ENCODE data around the gene NOMO2.
A peak's percentile ranks its signal among the peaks of the same experiment; 100 is the strongest.
"Not testable (repeated sequence)": the region's sequence is repeated elsewhere in the genome, so short reads cannot be mapped to it uniquely, and the experiment has no call there.

Gene NOMO2

GRCh38 chr16:18591908-18592307 is 30.0 kb upstream of the NOMO2 start:
- H3K36me3 ChIP-seq (replicated peaks); H3K4me3 ChIP-seq (ENCODE audit: low read depth, low read length); H3K27me3 ChIP-seq (replicated peaks); in situ Hi-C loops (cut with HindIII; ENCODE audit: low pct_ligation_motif_present, low sequenced_read_pairs); H3K27ac ChIP-seq: not testable (repeated sequence)
- TF ChIP-seq, protein P1, sequence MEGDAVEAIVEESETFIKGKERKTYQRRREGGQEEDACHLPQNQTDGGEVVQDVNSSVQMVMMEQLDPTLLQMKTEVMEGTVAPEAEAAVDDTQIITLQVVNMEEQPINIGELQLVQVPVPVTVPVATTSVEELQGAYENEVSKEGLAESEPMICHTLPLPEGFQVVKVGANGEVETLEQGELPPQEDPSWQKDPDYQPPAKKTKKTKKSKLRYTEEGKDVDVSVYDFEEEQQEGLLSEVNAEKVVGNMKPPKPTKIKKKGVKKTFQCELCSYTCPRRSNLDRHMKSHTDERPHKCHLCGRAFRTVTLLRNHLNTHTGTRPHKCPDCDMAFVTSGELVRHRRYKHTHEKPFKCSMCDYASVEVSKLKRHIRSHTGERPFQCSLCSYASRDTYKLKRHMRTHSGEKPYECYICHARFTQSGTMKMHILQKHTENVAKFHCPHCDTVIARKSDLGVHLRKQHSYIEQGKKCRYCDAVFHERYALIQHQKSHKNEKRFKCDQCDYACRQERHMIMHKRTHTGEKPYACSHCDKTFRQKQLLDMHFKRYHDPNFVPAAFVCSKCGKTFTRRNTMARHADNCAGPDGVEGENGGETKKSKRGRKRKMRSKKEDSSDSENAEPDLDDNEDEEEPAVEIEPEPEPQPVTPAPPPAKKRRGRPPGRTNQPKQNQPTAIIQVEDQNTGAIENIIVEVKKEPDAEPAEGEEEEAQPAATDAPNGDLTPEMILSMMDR (IDR thresholded peaks at IDR 0.05; ENCODE audit: low read depth, low read length, missing control alignments): peak; percentile 15
- DNase-seq: peak; percentile 54

DNA sequence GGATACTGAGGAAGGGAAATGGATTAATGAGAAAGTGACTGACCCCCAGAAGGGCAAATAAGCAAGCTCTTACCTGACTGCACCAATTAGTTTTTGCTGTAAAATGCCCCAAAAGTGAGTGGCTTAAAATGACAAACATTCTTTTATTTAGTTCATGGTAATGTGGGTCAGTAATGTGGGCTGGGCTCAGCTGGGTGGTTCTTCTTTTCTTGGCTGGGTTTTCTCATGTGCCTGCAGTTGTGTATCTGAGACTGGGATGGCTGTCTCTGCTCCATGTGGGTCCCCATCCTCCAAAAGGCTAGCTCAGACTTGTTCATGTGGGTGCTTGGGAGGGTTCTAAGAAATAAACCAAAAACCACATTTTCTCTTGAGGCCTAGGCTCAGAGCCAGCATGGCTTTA is 29.5 kb upstream of the NOMO2 start:
- H3K27me3 ChIP-seq (replicated peaks); H3K36me3 ChIP-seq (replicated peaks); H3K27ac ChIP-seq; DNase-seq; in situ Hi-C loops (cut with HindIII; ENCODE audit: low pct_ligation_motif_present, low sequenced_read_pairs); H3K4me3 ChIP-seq (ENCODE audit: low read depth, low read length): not testable (repeated sequence)

DNA sequence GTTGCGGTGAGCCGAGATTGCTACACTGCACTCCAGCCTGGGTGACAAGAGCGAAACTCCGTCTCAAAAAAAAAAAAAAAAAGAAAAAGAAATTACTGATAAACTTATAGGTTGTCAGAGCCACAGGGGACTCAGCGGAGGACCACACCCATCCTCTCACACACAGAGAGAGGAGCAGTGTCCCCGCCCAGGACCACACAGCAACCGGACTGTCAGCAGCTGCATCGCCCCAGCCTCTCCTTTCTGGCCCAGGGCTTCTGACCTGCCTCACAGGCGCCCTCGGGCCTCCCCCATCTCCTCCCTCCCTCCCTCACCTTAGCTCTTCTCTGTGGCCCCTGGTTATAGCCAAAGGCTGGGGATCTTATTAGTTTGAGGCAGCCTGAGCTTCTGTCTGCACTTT is 27.9 kb upstream of the NOMO2 start:
- H3K27me3 ChIP-seq (replicated peaks); H3K4me3 ChIP-seq (ENCODE audit: low read depth, low read length); H3K27ac ChIP-seq; DNase-seq; in situ Hi-C loops (cut with HindIII; ENCODE audit: low pct_ligation_motif_present, low sequenced_read_pairs); H3K36me3 ChIP-seq (replicated peaks): not testable (repeated sequence)

- H3K36me3 ChIP-seq (replicated peaks); DNase-seq; in situ Hi-C loops (cut with HindIII; ENCODE audit: low pct_ligation_motif_present, low sequenced_read_pairs); H3K27ac ChIP-seq; H3K27me3 ChIP-seq (replicated peaks); H3K4me3 ChIP-seq (ENCODE audit: low read depth, low read length): not testable (repeated sequence)
Measured at GRCh38 chr16:18586560-18587540, 25.0 kb upstream of the NOMO2 start.

DNA sequence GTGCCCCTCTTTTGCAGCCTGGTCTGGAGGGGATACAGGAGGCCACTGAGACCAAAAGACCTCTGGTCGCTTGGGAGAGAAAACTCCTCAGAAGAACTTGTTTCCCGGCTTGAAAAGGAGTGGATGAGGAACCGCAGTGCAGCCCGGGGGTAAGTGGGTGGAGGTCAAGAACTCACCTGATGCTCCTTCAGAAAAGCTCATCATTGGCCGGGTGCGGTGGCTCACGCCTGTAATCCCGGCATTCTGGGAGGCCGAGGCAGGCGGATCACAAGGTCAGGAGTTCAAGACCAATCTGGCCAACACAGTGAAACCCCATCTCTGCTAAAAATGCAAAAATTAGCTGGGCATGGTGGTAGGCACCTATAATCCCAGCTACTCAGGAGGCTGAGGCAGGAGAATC is 23.9 kb upstream of the NOMO2 start:
- DNase-seq; H3K27me3 ChIP-seq (replicated peaks); H3K36me3 ChIP-seq (replicated peaks); H3K4me3 ChIP-seq (ENCODE audit: low read depth, low read length); in situ Hi-C loops (cut with HindIII; ENCODE audit: low pct_ligation_motif_present, low sequenced_read_pairs); H3K27ac ChIP-seq: not testable (repeated sequence)

DNA sequence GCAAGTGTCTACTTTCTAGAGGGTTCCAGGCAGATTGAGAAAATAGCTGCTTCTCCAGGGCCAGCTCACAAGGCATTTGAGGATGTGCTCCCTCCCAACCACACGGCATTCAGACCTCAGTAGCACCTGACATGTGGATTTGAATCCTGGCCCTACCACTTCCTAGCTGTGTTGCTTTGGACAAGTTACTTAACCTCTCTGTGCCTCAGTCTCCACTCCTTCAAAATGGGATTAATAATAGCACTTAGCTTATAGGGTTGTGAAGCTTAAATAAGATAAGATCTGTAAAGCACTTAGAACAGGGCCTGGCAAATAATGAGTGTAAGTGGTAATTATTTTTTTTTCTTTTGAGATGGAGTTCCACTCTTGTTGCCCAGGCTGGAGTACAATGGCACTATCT is 21.0 kb upstream of the NOMO2 start:
- Histone ChIP-seq H3K4me3 (ENCODE audit: low read depth, low read length) (no peak overlapping the region), H3K27ac (no peak overlapping the region), H3K36me3 (replicated peaks) (no peaks in the 10 kb centered on the region), H3K27me3 (replicated peaks) (no peaks in the 10 kb centered on the region)
- in situ Hi-C loops (cut with HindIII; ENCODE audit: low pct_ligation_motif_present, low sequenced_read_pairs): no loop called here
- DNase-seq: no peak
- TF ChIP-seq, protein P1 (IDR thresholded peaks at IDR 0.05; ENCODE audit: low read depth, low read length, missing control alignments): no peak

GRCh38 chr16:18580396-18580795 is 18.5 kb upstream of the NOMO2 start:
- H3K27ac ChIP-seq; H3K27me3 ChIP-seq (replicated peaks); in situ Hi-C loops (cut with HindIII; ENCODE audit: low pct_ligation_motif_present, low sequenced_read_pairs); DNase-seq; H3K36me3 ChIP-seq (replicated peaks); H3K4me3 ChIP-seq (ENCODE audit: low read depth, low read length): not testable (repeated sequence)

DNA sequence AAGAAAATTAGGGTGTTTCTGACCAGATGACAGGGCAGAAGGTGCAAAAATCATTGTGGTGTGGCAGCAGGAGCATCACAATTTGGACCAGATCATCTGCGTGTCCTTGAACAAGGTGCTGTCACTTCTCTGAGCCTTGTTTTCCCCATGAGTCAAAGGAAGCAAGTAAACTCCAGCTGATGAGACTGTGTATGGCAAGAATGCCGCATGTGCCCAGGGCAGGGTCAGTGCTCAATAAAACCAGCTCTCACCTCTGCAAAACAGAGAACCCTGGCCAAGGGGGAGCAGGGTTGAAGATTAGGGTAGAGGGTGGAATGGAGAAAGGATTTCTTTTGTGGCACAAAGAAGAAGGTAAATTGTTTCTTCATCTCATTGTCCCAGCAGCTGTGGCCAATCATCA is 17.4 kb upstream of the NOMO2 start:
- DNase-seq; H3K36me3 ChIP-seq (replicated peaks); H3K27ac ChIP-seq; H3K4me3 ChIP-seq (ENCODE audit: low read depth, low read length); in situ Hi-C loops (cut with HindIII; ENCODE audit: low pct_ligation_motif_present, low sequenced_read_pairs); H3K27me3 ChIP-seq (replicated peaks): not testable (repeated sequence)

GRCh38 chr16:18577942-18578341 is 16.0 kb upstream of the NOMO2 start:
- DNase-seq; H3K4me3 ChIP-seq (ENCODE audit: low read depth, low read length); in situ Hi-C loops (cut with HindIII; ENCODE audit: low pct_ligation_motif_present, low sequenced_read_pairs); H3K27me3 ChIP-seq (replicated peaks); H3K36me3 ChIP-seq (replicated peaks); H3K27ac ChIP-seq: not testable (repeated sequence)

DNA sequence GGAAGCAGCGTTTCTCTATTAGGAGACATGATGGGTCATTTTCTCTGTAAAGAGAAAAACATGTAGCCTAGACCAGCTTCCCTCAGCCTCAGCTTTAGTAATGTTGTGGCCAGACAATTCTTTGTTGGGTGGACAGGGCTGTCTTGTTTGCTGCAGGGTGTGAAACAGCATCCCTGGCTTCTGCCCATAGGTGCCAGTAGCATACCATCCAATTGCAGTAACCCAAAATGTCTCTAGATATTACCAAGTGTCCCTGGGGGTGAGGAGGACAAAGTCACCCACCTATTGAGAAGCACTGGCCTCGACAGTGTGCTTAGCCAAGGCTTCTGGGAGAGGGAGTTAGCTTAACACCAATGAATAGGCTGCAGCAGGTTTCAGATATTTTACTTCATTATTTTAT is 14.0 kb upstream of the NOMO2 start:
- H3K4me3 ChIP-seq (ENCODE audit: low read depth, low read length); in situ Hi-C loops (cut with HindIII; ENCODE audit: low pct_ligation_motif_present, low sequenced_read_pairs); DNase-seq; H3K27ac ChIP-seq; H3K27me3 ChIP-seq (replicated peaks); H3K36me3 ChIP-seq (replicated peaks): not testable (repeated sequence)

DNA sequence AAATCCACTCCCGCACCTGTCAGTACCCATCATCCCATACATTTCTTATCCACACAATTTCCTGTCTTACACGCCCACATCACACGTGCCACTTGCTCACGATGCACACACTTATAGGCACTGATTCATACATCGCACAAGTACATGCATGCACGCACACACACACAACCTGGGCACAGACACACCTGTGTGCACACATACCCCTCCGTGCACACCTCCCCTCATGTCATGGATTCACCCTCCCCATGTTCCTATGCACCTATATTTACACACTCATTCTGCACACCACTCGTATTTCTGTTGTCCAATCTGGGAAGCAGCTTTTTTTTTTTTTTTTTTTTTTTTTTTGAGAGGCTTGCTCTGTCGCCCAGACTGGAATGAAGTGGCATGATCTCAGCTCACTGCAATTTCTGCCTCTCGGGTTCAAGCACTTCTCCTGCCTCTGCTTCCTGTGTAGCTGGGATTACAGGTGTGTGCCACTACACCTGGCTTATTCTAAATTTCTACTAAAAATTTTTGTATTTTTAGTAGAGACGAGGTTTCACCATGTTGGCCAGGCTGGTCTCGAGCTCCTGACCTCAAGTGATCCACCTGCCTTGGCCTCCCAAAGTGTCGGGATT is 13.5 kb upstream of the NOMO2 start:
- H3K27me3 ChIP-seq (replicated peaks); H3K4me3 ChIP-seq (ENCODE audit: low read depth, low read length); H3K36me3 ChIP-seq (replicated peaks); H3K27ac ChIP-seq; DNase-seq; in situ Hi-C loops (cut with HindIII; ENCODE audit: low pct_ligation_motif_present, low sequenced_read_pairs): not testable (repeated sequence)

DNA sequence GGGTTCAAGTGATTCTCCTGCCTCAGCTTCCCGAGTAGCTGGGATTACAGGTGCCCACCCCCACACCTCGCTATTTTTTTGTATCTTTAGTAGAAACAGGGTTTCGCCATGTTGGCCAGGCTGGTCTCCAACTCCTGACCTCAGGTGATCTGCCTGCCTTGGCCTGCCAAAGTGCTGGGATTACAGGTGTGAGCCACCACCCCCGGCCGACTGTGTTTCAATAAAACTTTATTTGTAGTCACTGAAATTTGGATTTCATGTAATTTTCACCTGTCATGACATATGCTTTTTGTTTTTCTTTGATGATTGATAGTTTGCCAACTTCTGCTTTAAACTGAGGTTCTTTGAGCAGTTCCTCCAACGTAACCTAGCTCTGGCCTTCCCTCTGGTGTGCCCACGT is 12.0 kb upstream of the NOMO2 start:
- DNase-seq; in situ Hi-C loops (cut with HindIII; ENCODE audit: low pct_ligation_motif_present, low sequenced_read_pairs); H3K27ac ChIP-seq; H3K27me3 ChIP-seq (replicated peaks); H3K4me3 ChIP-seq (ENCODE audit: low read depth, low read length); H3K36me3 ChIP-seq (replicated peaks): not testable (repeated sequence)

All from brain microvascular endothelial cell (primary cell).